GM18502 (cell line): ENCODE measurements around the gene SCN5A.

Experiments used
- ATAC-seq: cut with Tn5 transposase; IDR thresholded peaks from one replicate; pipeline ENCODE4 v1.9.1; 2021; ENCODE audit warnings: mild to moderate bottlenecking; ENCODE audit not compliant: unreplicated experiment, poor library complexity

Gene SCN5A

DNA sequence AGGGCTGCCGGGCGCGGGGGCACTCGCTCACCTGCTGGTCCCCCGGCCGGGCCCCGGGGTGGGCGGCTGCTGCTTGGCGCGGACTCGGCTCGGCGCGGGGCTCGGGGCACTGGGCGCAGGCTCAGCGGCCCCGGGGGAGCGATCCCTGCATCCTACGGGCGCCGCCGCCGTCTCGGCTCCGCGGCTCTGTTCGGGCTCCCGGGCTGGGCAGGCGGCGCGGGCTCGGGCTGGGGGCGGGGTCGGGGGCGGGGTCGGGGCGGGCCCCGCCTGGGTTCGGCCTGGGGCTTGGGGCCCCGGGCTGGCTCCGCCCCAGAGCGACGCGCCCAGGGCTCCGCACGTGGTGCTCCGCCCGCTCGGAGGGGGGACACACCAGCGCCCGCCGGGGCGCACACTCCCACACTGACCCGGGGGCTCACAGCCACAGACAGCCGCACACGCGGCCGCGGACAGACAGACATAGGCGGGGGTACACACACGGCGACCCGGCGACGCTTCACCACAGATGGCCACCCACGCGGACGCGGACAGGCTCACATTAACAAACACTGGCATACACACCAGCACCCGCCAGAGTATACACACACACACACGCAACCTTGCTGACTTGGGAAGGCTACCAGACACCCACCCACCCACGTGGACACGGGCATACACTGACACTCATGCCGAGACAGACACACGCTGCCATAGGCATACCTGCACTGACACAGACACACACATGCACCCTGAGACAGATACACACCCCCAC is at the start of gene SCN5A:
TSS of gene SCN5A (minus strand) at position 188 of the 748 bp plus-strand sequence. CDS start 16,380 bp downstream, outside the sequence.
- ATAC-seq = peak; percentile 63

DNA sequence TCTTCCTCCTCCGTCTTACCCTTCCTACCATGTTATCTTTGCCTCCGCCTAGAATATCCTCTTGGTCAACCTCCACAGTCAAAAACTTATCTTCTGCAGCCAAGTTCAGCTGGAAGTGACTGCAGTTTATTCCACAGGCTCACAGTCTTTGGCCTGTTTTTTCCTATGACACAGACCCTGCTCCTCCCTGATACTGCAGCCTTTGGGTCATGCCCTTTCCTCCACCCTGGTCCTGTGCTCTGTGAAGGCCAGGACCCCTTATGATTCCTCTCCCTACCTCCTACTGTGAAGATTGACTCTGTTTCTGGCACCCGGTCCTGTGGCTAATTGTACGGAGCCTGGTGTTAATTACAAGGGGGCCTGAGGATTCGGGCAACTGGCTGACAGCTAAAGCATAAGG is 49.3 kb upstream of the SCN5A start:
- no peak for ATAC-seq

DNA sequence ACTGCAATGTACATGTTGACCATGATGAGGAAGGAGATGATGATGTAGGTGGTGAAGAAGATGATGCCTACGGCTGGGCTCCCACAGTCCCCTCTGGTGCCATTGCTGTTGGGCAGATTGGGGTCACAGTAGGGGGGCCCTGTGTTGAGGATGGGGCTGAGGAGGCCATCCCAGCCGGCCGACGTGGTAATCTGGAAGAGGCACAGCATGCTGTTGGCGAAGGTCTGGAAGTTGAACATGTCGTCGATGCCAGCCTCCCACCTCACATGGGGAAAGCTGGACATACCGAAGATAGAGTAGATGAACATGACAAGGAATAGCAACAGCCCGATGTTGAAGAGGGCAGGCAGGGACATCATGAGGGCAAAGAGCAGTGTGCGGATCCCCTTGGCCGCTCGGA is 48.6 kb upstream of the SCN5A start:
- ATAC-seq = no peak

DNA sequence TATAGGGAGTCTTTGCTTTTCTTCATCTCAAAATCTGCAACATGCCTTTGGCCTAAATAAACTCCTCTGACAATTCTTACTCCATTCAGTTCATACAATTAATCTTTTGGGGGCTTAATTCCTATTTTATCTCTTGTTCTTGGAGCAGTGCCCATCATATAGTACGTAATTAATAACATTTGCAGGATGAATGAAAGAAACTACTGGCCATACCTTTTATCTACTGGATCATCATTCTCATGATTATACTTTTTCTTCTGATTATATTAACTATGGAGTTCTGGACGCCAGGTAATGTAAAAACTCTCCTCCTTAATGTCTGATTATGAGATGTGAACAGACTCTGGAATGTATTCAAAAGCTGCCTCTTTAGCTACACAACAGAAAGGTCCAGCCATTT is 46.5 kb upstream of the SCN5A start:
- ATAC-seq = no peak

DNA sequence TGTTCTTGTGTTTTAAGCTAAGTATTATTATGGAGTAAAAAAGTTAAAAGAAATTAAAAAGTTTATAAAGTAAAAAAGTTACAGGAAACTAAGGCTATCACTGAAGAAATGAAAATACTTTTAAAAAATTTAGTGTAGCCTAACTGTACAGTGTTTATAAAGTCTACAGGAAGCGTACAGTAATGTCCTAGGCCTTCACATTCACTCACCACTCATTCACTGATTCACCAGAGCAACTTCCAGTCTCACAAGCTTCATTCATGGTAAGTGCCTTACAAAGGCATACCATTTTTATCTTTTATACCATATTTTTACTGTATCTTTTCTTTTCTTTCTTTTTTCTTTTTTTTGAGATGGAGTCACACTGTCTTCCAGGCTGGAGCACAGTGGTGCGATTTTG is 40.7 kb upstream of the SCN5A start:
- ATAC-seq = no peak

DNA sequence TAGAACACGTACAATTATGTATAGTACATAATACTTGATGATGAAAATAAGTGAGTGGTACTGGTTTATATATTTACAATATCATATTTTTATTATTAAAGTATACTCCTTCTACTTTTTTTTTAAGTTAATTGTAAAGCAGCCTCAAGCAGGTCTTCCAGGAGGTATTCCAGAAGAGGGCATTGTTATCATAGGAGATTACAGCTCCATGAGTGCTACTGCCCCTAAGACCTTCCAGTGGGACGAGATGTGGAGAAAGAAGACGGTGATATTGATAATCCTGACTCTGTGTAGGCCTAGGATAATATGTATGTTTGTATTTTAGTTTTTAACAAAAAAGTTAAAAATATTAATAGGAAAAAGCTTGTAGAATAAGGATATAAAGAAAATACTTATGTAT is 40.3 kb upstream of the SCN5A start:
- no peak for ATAC-seq

DNA sequence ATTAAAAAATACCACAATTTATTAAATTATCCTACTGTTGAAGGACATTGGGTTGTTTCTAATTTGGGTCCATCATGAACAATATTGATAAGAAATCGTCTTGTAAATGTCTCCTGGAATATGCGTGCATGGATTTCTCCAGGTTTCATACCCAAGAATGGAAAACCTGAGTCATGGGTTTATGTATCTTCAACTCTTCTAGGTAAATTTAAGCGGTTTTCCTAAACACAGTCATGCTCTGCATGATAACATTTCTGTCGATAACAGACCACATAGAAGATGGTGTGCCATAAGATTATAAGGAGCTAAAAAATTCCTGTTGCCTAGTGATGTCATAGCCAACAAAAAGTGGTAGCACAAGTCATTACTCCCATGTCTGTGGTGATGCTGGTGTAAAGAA is 39.9 kb upstream of the SCN5A start:
- ATAC-seq = no peak

DNA sequence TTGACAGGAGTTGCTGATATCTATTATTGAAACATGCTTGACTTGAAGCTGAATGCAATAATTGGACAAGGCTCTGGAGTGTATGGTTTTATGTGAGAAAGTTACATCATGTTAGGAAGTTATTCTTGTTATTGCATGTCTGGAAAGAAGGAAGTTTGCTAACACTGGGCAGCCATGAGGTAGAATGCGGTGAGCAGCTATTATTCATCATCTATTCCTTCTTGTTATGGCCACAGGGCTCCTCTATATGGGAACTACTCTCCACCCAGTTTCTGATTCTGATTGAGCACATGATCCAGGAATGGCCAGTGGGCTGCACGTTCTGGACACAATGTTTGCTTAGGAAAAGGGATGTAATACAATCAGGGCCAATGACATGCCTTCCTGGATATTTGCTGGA is 37.8 kb upstream of the SCN5A start:
- ATAC-seq = no peak

DNA sequence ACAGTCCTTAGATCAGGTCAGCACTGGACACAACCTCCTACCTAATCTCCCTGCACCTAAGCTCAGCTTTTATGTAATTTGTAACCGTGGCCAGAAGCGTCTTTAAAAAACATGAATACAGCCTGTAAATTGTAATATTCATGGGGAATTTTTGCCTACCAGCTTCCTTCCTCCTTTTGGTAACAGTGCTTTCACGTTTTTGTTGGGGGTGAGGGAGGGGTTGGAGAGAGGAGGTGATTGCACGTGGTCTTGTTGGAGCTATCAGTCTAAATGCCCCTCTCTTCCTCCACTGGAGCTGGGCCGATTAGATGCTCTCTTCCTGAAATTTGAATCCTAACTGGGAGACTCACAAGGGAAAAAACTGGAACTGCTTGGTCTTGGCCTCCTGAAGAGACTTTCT is 35.1 kb upstream of the SCN5A start:
- no peak for ATAC-seq

DNA sequence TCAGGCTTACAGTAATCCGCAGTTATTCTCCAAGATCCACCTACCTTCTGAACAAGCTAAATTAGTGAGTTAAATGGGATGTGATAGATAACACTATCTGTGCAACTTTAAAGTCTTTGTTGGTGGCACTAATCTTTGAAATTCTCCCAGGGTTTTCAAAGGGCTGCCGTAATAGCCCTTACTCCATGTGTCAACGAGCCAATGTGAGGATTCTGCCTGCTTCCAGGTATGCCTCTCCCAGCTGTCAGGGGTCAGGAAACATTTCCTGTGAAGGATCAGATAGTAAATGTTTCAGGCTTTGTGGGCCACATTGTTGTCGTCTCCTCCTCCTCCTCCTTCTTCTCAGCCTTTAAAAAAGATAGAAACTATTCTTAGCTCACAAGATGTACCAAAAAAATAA is 20.2 kb upstream of the SCN5A start:
- ATAC-seq = no peak

DNA sequence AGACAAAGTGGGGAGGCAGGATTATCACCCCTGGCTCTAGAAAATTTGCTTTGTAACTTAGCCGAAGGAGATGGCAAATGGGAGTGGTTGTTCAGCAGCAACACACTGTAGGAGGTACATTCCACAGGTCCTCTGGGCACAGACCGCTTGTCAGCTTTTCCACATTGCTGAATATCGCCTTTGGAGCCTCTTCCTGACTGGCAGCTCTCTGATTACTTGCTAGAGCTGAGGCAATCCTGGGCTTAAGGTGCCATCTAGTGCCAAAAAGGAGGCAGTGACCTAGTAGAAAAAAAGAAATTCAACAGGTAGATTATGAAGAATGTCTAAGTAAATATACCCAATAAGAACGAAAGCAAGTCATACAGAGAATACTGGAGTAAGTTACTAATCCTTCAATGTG is 13.1 kb upstream of the SCN5A start:
- no peak for ATAC-seq

DNA sequence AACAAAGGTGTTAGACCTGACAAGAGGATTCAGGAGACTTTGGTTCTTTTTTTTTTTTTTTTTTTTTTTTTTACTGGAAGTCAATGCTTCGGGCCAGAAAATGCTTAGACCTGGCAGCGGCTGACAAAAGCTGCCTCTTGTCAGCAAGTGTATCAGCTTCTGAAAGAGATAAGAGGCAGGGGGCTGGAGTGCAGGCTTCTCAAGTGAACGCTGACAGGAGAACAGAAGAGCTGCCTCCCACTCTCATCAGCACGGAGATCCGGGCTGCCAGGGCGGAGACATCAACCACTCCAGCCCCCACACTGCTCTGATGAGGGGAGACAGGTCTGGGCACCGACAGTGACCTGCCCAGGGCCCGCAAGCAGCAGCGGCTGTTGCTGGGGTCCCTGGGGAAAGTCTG is 9.4 kb upstream of the SCN5A start:
- ATAC-seq = no peak

DNA sequence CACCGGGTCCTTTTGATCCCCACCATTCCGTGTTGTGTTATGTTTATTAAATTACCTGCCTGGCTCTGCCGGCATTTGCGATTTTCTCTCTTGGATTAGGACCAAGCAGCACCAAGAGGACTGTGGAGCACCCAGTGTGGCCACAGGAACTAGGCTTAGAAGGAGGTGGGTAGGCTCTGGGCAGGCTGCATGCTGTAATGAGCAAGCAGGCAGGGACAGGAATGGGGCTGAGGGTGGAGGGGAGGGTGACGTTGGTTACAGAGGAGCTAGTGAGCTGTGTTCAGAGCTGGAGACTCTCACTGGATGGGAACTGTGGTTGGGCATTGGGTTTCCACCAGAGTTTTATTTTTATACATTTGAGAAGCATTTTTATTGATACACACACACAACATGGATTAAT is 7.9 kb upstream of the SCN5A start:
- no peak for ATAC-seq

DNA sequence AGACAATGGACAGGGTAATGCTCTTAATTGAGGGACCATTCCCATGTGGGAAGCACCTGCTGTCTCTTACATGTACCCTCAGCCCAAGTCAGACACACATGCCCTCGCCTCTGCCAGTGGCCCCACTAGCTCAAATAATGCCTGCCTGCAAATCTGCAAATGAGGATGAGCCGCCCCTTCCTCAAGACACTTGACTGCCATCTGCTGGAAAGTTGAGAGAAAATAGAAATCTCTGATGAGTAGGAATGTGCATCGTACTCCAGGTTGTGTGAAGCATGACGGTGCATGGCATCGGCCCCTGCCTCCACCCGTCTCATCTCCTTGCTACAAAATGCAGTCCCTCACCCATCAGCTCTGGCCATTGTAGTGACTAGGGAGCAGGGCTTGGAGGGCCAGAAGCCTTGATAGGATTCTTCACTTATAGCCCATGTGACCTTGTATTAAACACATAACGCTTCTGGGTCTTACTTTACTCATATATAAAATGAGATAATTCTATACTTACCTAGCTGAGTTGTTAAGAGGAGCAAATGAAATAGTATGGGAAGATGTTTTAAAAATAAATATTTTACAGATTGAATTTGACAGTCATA is 6.3 kb upstream of the SCN5A start:
- no peak for ATAC-seq

DNA sequence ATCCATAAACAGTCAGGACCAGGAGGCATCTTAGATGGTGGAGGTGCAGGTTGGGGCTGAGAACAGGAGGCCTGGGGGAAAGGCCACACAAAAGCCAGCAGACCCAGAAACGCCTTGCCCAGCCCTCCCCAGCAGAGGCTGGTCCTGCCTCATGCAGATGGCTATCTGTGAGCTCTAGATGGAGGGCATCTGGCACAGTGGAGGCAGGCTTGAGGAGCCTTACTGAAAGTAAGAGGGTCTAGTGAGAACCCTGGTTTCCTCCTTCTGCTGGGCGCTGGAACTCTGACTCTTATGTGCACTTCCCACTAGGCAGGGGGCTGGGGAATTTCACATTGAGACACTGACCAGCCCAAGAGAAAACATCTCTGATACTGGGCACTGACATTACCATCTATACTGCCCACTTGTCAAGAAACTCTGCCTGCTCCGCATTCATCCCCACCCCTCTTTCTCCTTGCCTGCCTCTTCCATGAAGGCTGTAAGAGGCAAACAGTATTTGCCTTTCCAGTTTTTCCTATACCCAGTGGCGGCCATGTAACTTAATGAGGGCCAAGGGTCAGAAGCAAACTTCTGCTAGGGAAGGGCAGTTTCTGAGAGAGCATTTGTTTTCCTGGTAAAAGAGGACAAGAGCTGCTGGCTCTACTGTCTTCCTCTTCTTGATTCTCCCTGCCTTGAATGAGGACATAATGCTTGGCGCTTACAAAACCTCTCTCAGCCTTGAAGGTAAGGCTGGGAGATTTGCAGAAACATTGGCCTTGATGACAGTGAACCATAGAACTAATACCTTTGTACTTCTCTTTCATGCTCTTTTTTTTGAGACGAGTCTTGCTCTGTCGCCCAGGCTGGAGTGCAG is 4.4 kb upstream of the SCN5A start:
- ATAC-seq = no peak

DNA sequence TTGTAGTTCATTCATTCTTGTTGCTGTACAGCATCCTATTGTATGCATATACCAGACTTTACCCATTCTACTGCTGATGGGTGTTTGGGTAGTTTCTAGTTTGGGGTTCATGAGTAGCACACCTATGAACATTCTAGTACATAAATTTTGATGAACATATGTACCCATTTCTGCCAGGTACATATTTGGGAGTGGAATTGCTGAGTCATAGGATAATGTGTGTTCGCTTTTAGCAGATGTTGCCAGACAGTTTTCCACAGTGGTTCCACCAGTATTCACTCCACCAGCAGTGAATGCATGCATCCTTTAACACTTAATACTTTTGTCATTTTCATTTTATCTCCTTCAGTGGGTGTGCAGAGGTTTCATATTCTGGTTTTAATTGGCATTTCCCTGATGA is 3.4 kb upstream of the SCN5A start:
- no peak for ATAC-seq

DNA sequence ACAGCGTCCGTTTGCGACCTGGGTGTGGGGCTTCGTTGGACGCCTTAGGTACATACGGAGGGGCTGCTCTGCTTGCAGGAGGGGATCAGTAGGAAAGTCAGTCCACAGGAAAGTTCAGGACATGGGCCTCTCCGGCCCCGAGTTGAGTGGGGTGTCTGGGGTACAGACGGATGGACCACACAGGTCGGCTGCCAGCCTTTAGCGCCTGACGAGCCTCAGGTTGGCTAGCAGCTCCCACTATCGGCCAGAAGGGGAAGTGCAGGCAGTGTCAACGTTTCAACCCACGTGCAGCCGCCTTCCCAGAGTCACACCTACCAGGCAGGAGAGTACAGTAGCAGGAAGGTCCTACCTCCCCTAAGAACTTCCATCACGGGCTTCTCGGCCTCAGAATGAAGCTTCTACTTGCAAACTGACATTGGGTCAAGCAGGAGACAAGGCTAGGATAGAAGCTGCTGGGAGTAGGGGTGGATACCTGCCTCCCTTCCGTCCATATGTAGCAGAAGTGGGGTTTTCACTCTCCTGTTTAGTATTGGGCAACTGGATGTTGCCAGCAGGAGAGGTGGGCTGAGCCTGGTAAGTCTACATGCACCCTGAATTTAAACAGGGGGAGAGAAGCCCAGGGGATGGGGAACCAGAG is 1.8 kb upstream of the SCN5A start:
- ATAC-seq = peak; percentile 59

DNA sequence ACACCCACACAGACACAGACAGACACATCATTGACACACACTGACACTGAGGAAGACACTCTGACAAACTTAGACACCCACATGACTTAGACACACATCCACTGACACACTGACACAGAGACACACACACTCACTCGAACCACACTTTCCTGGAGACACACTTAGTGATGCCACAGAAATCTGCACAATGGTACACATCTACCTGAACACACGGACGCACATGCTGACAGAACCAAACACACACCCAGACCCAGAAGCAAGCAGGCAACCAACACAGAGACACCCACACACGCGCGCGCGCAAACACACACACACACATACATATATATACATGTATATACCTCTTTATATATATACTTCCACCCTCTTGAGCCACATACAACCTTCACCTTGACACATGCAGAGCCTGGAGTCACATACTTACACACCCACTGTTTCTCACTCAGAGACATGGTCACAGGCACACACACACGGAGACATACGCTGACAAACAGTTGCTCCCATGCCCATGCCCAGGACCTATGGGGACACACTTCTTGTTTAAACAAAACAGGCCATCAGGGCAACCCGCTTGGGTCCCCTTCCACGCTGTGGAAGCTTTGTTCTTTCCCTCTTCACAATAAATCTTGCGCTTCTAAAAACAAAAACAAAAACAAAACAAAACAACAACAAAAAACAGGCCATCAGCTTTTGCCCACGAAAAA is 913 bp upstream of the SCN5A start:
- ATAC-seq = no peak

DNA sequence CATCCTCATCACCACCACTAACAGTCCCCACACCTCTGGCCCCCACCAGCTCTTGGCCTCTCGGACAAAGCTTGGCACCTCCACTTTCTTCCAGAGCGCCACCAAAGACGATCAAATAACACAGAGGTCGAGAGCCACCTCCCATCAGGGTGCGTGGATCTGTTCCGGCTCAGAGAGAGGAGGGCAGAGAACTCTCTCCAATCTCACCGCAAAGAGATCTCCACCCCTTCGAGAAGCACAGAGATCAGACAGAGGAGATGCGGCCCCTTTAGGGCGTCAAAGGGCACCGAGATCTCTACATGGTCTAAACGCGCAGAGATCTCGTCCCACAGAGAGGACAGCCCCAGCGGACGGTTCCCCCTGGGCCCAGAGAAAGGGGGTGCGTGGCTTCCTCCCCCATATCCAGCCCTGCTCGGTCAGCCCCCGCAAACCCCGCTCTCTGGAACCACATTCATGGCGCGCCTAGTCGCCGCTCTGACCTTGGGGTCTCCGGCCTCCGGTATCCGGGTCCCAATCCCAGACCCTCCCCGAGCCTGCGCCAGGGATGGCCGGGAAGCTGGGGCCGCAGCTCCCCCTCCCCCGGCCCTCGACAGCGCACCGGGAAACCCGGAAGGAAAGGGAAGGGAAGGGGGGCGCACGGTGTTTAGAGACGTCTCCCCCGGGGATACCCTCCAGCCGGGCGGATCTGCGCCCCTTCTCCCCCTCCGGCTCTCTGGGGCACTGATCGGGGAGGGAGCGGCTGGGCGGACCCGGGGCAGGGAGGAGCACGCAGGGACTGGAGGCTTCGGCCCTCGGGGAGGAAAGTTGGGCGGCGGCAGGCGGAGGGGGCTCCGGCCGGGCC is 608 bp downstream of the SCN5A start:
- peak; percentile 26 for ATAC-seq
